Uterus (tissue), 2 donors: ENCODE data around the gene PALD1.

Source experiments
- CTCF ChIP-seq, 4 experiments: fragments of 200-600 bp in 2 of 4; fragments of 450-650 bp in 2 of 4; sonication (generic) in 2 of 4; IDR thresholded peaks; one replicate each; pipeline ENCODE4 v1.5.1; 2016 to 2019; ENCODE audit warnings: antibody characterized with exemption in 4 of 4, mild to moderate bottlenecking in 2 of 4, moderate library complexity in 1 of 4
- POLR2A ChIP-seq, 2 donors: fragments of 450-650 bp; IDR thresholded peaks; one replicate each; pipeline ENCODE4 v1.6.1; 2016; ENCODE audit warnings: antibody characterized with exemption in 2 of 2, mild to moderate bottlenecking in 1 of 2, moderate library complexity in 1 of 2

- TF ChIP-seq CTCF (IDR thresholded peaks at IDR 0.05): peak in 2 of 4 experiments; percentile 14 to 42
- peak in 1 of 2 donors; percentile 62 for TF ChIP-seq POLR2A (IDR thresholded peaks at IDR 0.05)
These were observed at the start of gene PALD1 for GRCh38 chr10:70478191-70479164.
